H1 (cell line): ENCODE results near the gene NRXN2. TPM values are rescaled to one million over a fixed set of nuclear protein-coding genes. Genes with fewer than 3 reads are reported as not detected.

Experiments
- CTCF ChIA-PET: fragments of 300-600 bp; sonication (Branson Sonifier 250); formaldehyde crosslinking; loops from one replicate; lab custom pipeline; 2021; ENCODE audit not compliant: partially characterized antibody; lab: Charles Lee
- POLR2A ChIA-PET: fragments of 300-600 bp; sonication (Branson Sonifier 250); formaldehyde crosslinking; loops from one replicate; lab custom pipeline; 2021; ENCODE audit warnings: inconsistent platforms; ENCODE audit not compliant: partially characterized antibody; lab: Charles Lee
- DNase-seq, 2 experiments: peaks; one replicate each; pipeline versions ENCODE4 v3.0.0 to v3.0.0-alpha.2; 2010 to 2022; ENCODE audit warnings: low spot score in 2 of 2, low read depth in 1 of 2, mixed read lengths in 1 of 2
- FAIRE-seq: peaks from 2 replicates; lab custom pipeline; 2011; peaks lifted over from hg19 to GRCh38; lab: Jason Lieb, UNC
- H2AFZ ChIP-seq: 2 replicates; pipeline ENCODE4 v1.8.1; 2012; ENCODE audit warnings: low read length, inconsistent platforms
- H2AK5ac ChIP-seq: 2 replicates; pipeline ENCODE4 v1.6.1; 2013; ENCODE audit warnings: low read depth, low read length
- H2BK120ac ChIP-seq: replicated peaks from 2 replicates; pipeline ENCODE3; 2013; ENCODE audit warnings: low read depth, low read length, inconsistent platforms
- H2BK12ac ChIP-seq: 2 replicates; pipeline ENCODE4 v1.6.1; 2013; ENCODE audit warnings: low read depth, low read length
- H2BK15ac ChIP-seq: 2 replicates; pipeline ENCODE4 v1.6.1; 2013; ENCODE audit warnings: low read length
- H2BK20ac ChIP-seq: 2 replicates; pipeline ENCODE4 v1.6.1; 2013; ENCODE audit warnings: low read length
- H2BK5ac ChIP-seq: 2 replicates; pipeline ENCODE4 v1.6.1; 2013; ENCODE audit warnings: low read depth, low read length
- H3K14ac ChIP-seq: 2 replicates; pipeline ENCODE4 v1.6.1; 2013; ENCODE audit warnings: inconsistent platforms; ENCODE audit not compliant: insufficient read length
- H3K18ac ChIP-seq: 2 replicates; pipeline ENCODE4 v1.6.1; 2013; ENCODE audit warnings: low read length; ENCODE audit errors: extremely low read depth
- H3K23ac ChIP-seq: 2 replicates; pipeline ENCODE4 v1.6.1; 2013; ENCODE audit warnings: inconsistent platforms; ENCODE audit not compliant: insufficient read length
- H3K23me2 ChIP-seq: 2 replicates; pipeline ENCODE4 v1.6.1; 2013; ENCODE audit warnings: low read depth, low read length
- H3K27ac ChIP-seq: 2 replicates; pipeline ENCODE4 v1.6.1; 2011; ENCODE audit warnings: low read depth, low read length, inconsistent platforms
- H3K27me3 ChIP-seq, 4 experiments: replicated peaks in 1 of 4; 1 replicate in 1 of 4; 2 replicates in 3 of 4; pipeline versions ENCODE4 v1.6.1 to v1.8.1; 2011 to 2013; ENCODE audit warnings: low read length in 3 of 4, mild to moderate bottlenecking in 3 of 4, inconsistent platforms in 2 of 4, mixed read lengths in 2 of 4, moderate library complexity in 1 of 4; ENCODE audit not compliant: control insufficient read depth in 3 of 4, insufficient read depth in 3 of 4; ENCODE audit errors: extremely low read depth in 1 of 4
- H3K36me3 ChIP-seq, 4 experiments: 2 replicates each; pipeline versions ENCODE4 v1.6.1 to v1.8.1; 2011 to 2013; ENCODE audit warnings: mild to moderate bottlenecking in 4 of 4, low read length in 3 of 4, moderate library complexity in 2 of 4, control low read depth in 1 of 4, inconsistent platforms in 1 of 4; ENCODE audit not compliant: insufficient read depth in 4 of 4, control insufficient read depth in 2 of 4
- H3K4ac ChIP-seq: replicated peaks from 2 replicates; pipeline ENCODE3; 2013; ENCODE audit warnings: low read length, low read depth, mixed read lengths, inconsistent platforms; ENCODE audit not compliant: insufficient read length
- H3K4me1 ChIP-seq, 4 experiments: replicated peaks in 1 of 4; 1 replicate in 1 of 4; 2 replicates in 3 of 4; pipeline versions ENCODE4 v1.6.1 to v1.8.1; 2011 to 2013; ENCODE audit warnings: low read length in 3 of 4, inconsistent platforms in 2 of 4, mixed read lengths in 1 of 4; ENCODE audit not compliant: insufficient read depth in 4 of 4, control insufficient read depth in 3 of 4
- H3K4me2 ChIP-seq, 2 experiments: 2 replicates each; pipeline versions ENCODE4 v1.6.1 to v1.8.1; 2011 to 2013; ENCODE audit warnings: low read depth in 2 of 2, low read length in 2 of 2, control low read depth in 1 of 2, inconsistent platforms in 1 of 2, mild to moderate bottlenecking in 1 of 2; ENCODE audit not compliant: insufficient read depth in 1 of 2
- H3K4me3 ChIP-seq, 4 experiments: fragments of 200-600, 300-600 bp in 1 of 4; sonication (generic), shearing (Covaris generic), sonication (Bioruptor Twin) in 1 of 4; 2 replicates each; pipeline versions ENCODE4 v1.5.1 to v1.8.1; 2011 to 2016; ENCODE audit warnings: low read length in 4 of 4, low read depth in 3 of 4, control low read depth in 2 of 4, inconsistent platforms in 2 of 4, mild to moderate bottlenecking in 2 of 4, mixed read lengths in 1 of 4, moderate library complexity in 1 of 4; ENCODE audit not compliant: insufficient read depth in 2 of 4; ENCODE audit errors: extremely low read depth in 1 of 4
- H3K56ac ChIP-seq: replicated peaks from 2 replicates; pipeline ENCODE3; 2013; ENCODE audit warnings: low read depth, mild to moderate bottlenecking, mixed read lengths, low read length, inconsistent platforms; ENCODE audit not compliant: insufficient read length
- H3K79me1 ChIP-seq: 2 replicates; pipeline ENCODE4 v1.6.1; 2013; ENCODE audit warnings: low read depth, low read length, control low read depth
- H3K79me2 ChIP-seq, 2 experiments: 2 replicates each; pipeline versions ENCODE4 v1.6.1 to v1.8.1; 2012 to 2013; ENCODE audit warnings: low read length in 2 of 2, mild to moderate bottlenecking in 2 of 2, inconsistent platforms in 1 of 2; ENCODE audit not compliant: insufficient read depth in 2 of 2, control insufficient read depth in 1 of 2
- H3K9ac ChIP-seq, 4 experiments: replicated peaks in 1 of 4; 1 replicate in 1 of 4; 2 replicates in 3 of 4; pipeline versions ENCODE4 v1.6.1 to v1.8.1; 2011 to 2013; ENCODE audit warnings: low read depth in 3 of 4, low read length in 3 of 4, control low read depth in 2 of 4, mild to moderate bottlenecking in 2 of 4, moderate library complexity in 2 of 4, inconsistent platforms in 1 of 4; ENCODE audit errors: extremely low read depth in 1 of 4
- H3K9me3 ChIP-seq, 2 experiments: 2 replicates each; pipeline versions ENCODE4 v1.6.1 to v1.8.1; 2012 to 2013; ENCODE audit warnings: mild to moderate bottlenecking in 2 of 2, moderate library complexity in 2 of 2, control low read depth in 1 of 2, inconsistent platforms in 1 of 2, low read depth in 1 of 2, low read length in 1 of 2, mixed read lengths in 1 of 2; ENCODE audit not compliant: insufficient read depth in 2 of 2
- H4K20me1 ChIP-seq, 2 experiments: replicated peaks in 1 of 2; 2 replicates each; pipeline versions ENCODE3 to v1.8.1; 2011 to 2013; ENCODE audit warnings: inconsistent platforms in 2 of 2, low read length in 2 of 2, mild to moderate bottlenecking in 1 of 2; ENCODE audit not compliant: insufficient read depth in 2 of 2, control insufficient read depth in 1 of 2
- H4K5ac ChIP-seq: 2 replicates; pipeline ENCODE4 v1.6.1; 2013; ENCODE audit warnings: low read length, low read depth, mixed read lengths, inconsistent platforms; ENCODE audit not compliant: insufficient read length
- H4K8ac ChIP-seq: 2 replicates; pipeline ENCODE4 v1.8.0; 2013; ENCODE audit warnings: mild to moderate bottlenecking, moderate library complexity, low read length, inconsistent platforms; ENCODE audit not compliant: insufficient read depth; ENCODE audit errors: extremely low read depth
- H4K91ac ChIP-seq: replicated peaks from 2 replicates; pipeline ENCODE3; 2013; ENCODE audit warnings: low read length, mixed read lengths, inconsistent platforms; ENCODE audit not compliant: insufficient read length
- CBX5 ChIP-seq: fragments of 300-800, 300-1000 bp; sonication (generic); IDR thresholded peaks from 2 replicates; pipeline ENCODE4 v1.7.1; 2016; ENCODE audit warnings: antibody characterized with exemption, low read length, low read depth
- CTCF ChIP-seq, 3 experiments: IDR thresholded peaks; 1 replicate in 2 of 3; 2 replicates in 1 of 3; pipeline versions ENCODE4 v1.5.1 to v1.6.1; 2011; ENCODE audit warnings: low read length in 3 of 3, mild to moderate bottlenecking in 3 of 3, inconsistent platforms in 2 of 3, low read depth in 1 of 3, moderate library complexity in 1 of 3; ENCODE audit not compliant: insufficient read depth in 1 of 3; ENCODE audit errors: control extremely low read depth in 1 of 3
- EZH2 ChIP-seq: fragments of 200-600 bp; sonication (generic); IDR thresholded peaks from 2 replicates; pipeline ENCODE4 v1.7.1; 2012; ENCODE audit warnings: low read depth, mild to moderate bottlenecking, moderate library complexity, low read length, inconsistent platforms; ENCODE audit not compliant: severe bottlenecking
- NANOG ChIP-seq: IDR thresholded peaks from 2 replicates; pipeline ENCODE4 v1.6.1; 2011; ENCODE audit warnings: low read length, low read depth, mild to moderate bottlenecking, inconsistent platforms; ENCODE audit not compliant: insufficient read depth, poor library complexity, severe bottlenecking
- POLR2AphosphoS5 ChIP-seq: IDR thresholded peaks from 2 replicates; pipeline ENCODE4 v1.6.1; 2011; ENCODE audit warnings: low read depth, low read length
- RXRA ChIP-seq: IDR thresholded peaks from 2 replicates; pipeline ENCODE4 v1.6.1; 2011; ENCODE audit warnings: low read depth, mild to moderate bottlenecking, low read length, moderate library complexity; ENCODE audit not compliant: insufficient read depth
- SIRT6 ChIP-seq: IDR thresholded peaks from one replicate; pipeline ENCODE4 v1.7.1; 2012; ENCODE audit warnings: low read length, inconsistent platforms
- WGBS, 2 experiments: shearing (Covaris generic) in 1 of 2; methylation state at CpG; one replicate each; pipeline versions ENCODE4 v1.1.6 to v1.1.7; 2013 to 2015; ENCODE audit warnings: low lambda C conversion rate in 2 of 2, mixed read lengths in 2 of 2, inconsistent platforms in 1 of 2, low coverage in 1 of 2, missing lambda C conversion rate in 1 of 2; ENCODE audit not compliant: insufficient replicate concordance in 2 of 2, insufficient coverage in 1 of 2, insufficient read length in 1 of 2; ENCODE audit errors: extremely low coverage in 1 of 2, missing lambda C conversion rate in 1 of 2; 5-methylcytosine and 5-hydroxymethylcytosine counted together
- polyA plus RNA-seq, 7 experiments: library from polyadenylated mRNA; depleted of rRNA in 3 of 7; stranded (reverse) in 5 of 7; unstranded in 2 of 7; fragments of >200 nt in 5 of 7; fragments of 200-250 nt in 2 of 7; gene quantifications; 1 replicate in 5 of 7; 2 replicates in 1 of 7; 4 replicates in 1 of 7; pipeline versions ENCODE4 v1.2.1 to v1.2.3, GENCODE V29; 2011 to 2013; ENCODE audit warnings: missing spikeins in 2 of 7, mixed read lengths in 2 of 7
- total RNA-seq: library from RNA; stranded (reverse); fragmentation: NEBNext Ultra II Directional; extraction: Animal tissue kit (Norgen Biotek cat#: 25700); gene quantifications from 2 replicates; pipeline ENCODE4 v1.2.1, GENCODE V29; 2021

Gene NRXN2
- total and polyA plus RNA-seq, 2 of the 8 experiments (the other 6 are each of a cell fraction or from before 2014, with no cell fraction given) = 1.3 to 11.5 TPM

GRCh38 chr11:64566042-64566914, 156.7 kb downstream of the NRXN2 start:
- peak overlapping the region in 3 of 4 experiments; percentile 21 to 53 (median 27); a peak in 4 of 8 replicates for H3K4me3 ChIP-seq
- H3K9me3 ChIP-seq = no peaks in the 10 kb centered on the region
- H2BK5ac ChIP-seq = peak overlapping the region; percentile 92; the same call in 1 of the 2 replicates
- H3K36me3 ChIP-seq = no peaks in the 10 kb centered on the region
- peak overlapping the region; percentile 69; the same call in 1 of the 2 replicates for H2AFZ ChIP-seq
- DNase-seq (peak in 1 of 2 experiments; percentile 74), FAIRE-seq (no peak)
- H3K23me2 ChIP-seq = peaks cover 5% of the 10 kb centered on the region; the same call in 1 of the 2 replicates
- peak overlapping the region; percentile 92; the same call in 1 of the 2 replicates for H2BK15ac ChIP-seq
- H3K18ac ChIP-seq = peak overlapping the region; percentile 90
- peak overlapping the region; percentile 16; the same call in 1 of the 2 replicates for H2BK20ac ChIP-seq
- no peaks in the 10 kb centered on the region for H3K79me1 ChIP-seq
- H3K4ac ChIP-seq = peak overlapping the region; percentile 75
- ChIA-PET CTCF (interaction anchor here (0.6 to 8.7 kb wide), 39 partner anchors 8 to 922 kb away, joined by 3 to 75 read pairs (median 4); partner anchors contain the start of gene SLC22A12), POLR2A (interaction anchor here (0.6 to 1.7 kb wide), 16 partner anchors 18 to 1221 kb away, joined by 3 to 6 read pairs (median 4); partner anchors contain the start of genes OVOL1, PRDX5 and TRMT112)
- peak overlapping the region; percentile 90; the same call in 1 of the 2 replicates for H4K8ac ChIP-seq
- H3K23ac ChIP-seq = no peak overlapping the region
- 0 out of 2 replicates have a peak overlapping the region, but pooled peaks have one; percentile 96 for H2AK5ac ChIP-seq
- peak overlapping the region in 2 of 4 experiments; percentile 28 to 80; a peak in 4 of 7 replicates for H3K9ac ChIP-seq
- peak overlapping the region; percentile 36 for H2BK120ac ChIP-seq
- peaks cover 0 to 29% (median 19%) of the 10 kb centered on the region in 4 experiments; a peak in 6 of 7 replicates for H3K4me1 ChIP-seq
- peak overlapping the region; percentile 45 for H4K91ac ChIP-seq
- peak overlapping the region; percentile 47; the same call in 1 of the 2 replicates for H3K27ac ChIP-seq
- peak overlapping the region; percentile 67 for H4K5ac ChIP-seq
- H4K20me1 ChIP-seq = peaks cover 0 to 4% of the 10 kb centered on the region in 2 experiments
- H3K27me3 ChIP-seq = peaks cover 0 to 3% (median 0%) of the 10 kb centered on the region in 4 experiments; a peak in 1 of 7 replicates
- peak overlapping the region; percentile 70 to 80 for H3K4me2 ChIP-seq
- no peaks in the 10 kb centered on the region for H3K79me2 ChIP-seq
- H3K56ac ChIP-seq = no peak overlapping the region
- H3K14ac ChIP-seq = no peak overlapping the region
- H2BK12ac ChIP-seq = peak overlapping the region; percentile 100
- WGBS, 2 experiments = 18% methylated on average over 17 of the region's 18 CpGs; no CpG with 5 or more reads in 1 of the 2 experiments
- TF ChIP-seq NANOG (no peak), RXRA (no peak), POLR2AphosphoS5 (peak; percentile 70), SIRT6 (no peak), CBX5 (no peak), CTCF (IDR thresholded peaks at IDR 0.05; ENCODE audit: control extremely low read depth in 1 of 3, insufficient read depth in 1 of 3, low read depth in 1 of 3, low read length in 3 of 3) (no peak), EZH2 (no peak)
